ENCODE results near the gene FBXO36.
"Not testable (repeated sequence)": the region's sequence is repeated elsewhere in the genome, so short reads cannot be mapped to it uniquely, and the experiment has no call there.

The FBXO36 gene, protein sequence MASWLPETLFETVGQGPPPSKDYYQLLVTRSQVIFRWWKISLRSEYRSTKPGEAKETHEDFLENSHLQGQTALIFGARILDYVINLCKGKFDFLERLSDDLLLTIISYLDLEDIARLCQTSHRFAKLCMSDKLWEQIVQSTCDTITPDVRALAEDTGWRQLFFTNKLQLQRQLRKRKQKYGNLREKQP

DNA sequence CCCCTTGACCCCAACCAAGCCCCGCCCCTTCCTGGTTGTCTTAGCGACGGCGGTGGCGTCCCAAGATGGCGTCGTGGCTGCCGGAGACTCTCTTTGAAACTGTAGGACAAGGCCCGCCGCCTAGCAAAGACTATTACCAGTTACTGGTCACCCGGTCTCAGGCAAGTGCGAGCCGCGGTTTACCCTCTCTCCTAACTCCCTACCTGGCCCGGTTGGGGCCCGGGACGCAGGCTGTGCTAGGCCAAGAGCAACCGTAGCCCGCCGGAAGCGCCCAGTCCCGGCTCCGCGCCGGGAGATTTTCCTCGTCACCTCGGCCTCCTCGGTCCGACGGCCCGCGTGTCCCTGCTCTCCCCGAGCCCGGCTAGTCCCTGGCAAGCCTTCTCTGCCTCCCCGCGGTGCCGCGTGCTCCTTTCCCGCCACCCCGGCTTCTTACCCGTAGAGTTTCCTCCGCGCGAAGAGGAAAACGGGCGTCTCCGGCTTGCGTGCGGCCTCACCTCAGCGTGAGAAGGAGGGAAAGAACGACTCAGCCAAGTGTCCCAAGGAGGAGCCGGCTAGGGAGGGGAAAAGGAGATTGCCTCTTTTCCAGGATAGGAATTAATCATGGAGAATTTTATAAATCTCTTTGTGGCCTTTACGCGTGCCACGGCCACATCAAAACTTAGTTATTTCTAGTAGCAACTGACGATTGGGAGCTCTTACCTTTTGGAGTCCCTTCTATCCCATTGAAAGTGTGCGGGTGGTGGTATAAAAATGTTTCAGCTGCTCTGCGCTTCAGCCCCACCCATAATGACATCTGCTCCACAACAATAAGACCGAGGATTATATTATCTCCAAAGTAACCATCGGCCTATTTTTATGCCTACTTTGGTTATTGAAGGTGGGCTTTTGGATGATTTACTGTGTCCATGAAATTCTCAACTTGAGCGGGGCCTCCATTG is at the start of gene FBXO36:
FBXO36 (plus strand) TSS at position 55 of the 938 bp plus-strand sequence; CDS start at position 66, 11 bp downstream.
- DNase-seq: no peak

DNA sequence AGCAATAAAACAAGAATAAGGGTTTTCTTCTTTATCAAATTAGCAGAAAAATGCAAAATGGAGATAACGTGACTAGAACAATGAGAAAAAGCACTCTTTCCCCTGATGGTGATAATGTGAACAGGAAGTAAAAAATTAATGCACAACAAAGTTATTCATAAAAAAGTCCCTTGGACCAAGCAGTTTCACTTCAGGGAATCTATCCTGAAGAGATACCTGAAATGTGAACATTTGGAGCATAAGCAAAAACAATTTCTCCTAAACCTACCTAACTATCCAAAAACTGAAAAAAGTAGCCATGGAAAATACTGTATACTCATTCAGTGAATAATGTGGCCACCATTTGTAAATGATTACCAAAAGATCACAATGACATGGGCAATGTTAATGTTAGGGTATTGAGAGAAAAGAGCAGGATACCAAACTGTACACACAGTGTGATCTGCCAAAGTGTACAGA is 49.2 kb upstream of the FBXO36 start:
- DNase-seq: no peak

DNA sequence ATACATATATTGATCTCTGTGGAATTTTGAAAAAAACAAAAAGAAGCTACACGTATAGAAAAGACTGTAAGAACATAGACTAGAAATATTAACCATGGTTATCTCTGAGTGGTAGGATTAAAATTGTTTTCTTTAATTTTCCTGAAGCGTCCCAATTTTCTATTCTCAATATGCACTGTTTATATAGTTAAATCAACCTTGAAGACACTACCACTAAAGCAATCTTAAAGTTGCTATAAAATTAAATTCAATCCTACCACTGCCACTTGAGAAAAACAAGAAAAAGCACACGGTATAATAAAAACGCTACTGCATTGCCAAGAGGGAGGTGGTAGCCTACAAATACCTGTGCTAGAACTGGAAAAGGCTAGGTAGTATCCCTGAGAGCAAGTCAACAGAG is 47.7 kb upstream of the FBXO36 start:
- no peak for DNase-seq

DNA sequence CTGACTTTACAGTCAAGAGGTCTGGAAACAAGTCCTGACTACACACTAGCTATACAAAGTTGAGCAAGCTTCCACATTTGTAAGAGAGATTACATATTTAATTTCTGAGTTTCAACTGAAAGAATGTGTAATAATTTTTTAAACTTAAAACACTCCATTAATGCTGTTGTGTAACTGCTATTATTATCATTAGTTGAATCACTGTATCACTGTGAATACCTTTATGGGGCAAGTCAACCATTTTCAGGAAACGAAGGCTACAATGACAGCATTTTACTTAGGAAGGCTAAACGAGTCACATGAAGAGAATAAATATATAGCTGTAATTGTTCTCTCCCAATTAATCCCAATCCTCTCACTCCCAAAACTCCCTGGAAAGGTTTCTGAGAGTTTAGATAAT is 46.8 kb upstream of the FBXO36 start:
- DNase-seq: no peak

DNA sequence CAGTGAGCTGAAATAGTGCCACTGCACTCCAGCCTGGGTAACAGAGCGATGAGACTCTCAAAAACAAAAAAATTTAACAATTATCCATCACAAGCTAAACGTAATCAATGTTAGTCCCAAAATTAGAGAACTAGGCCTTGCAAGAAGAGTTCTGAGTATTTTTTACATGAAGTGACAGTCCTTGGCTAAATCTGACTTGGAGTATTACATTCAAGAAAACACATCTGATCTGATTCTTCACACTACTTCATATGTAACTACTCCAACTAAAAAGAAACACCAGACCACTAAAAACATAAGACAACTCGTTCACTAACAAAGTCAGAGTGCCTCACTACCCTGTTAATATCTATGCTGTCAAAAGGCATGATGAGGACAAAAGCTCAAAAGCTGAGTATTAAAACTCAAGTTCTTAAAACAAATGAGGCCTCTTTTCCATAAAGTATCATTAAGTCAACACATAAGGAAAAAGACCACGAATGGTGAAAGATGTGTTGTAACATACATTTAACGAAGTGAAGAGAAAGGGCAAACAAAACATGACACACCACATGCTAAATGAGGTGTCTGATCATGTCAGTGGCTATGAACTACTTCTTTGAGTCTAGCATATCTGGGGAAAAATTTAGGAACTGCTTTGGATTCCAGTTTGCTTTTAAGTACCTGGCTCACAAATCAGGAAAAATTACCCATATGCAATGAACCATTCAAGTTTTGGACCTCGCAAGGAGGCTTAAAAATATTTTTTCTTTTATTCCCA is 42.9 kb upstream of the FBXO36 start:
- DNase-seq: no peak

DNA sequence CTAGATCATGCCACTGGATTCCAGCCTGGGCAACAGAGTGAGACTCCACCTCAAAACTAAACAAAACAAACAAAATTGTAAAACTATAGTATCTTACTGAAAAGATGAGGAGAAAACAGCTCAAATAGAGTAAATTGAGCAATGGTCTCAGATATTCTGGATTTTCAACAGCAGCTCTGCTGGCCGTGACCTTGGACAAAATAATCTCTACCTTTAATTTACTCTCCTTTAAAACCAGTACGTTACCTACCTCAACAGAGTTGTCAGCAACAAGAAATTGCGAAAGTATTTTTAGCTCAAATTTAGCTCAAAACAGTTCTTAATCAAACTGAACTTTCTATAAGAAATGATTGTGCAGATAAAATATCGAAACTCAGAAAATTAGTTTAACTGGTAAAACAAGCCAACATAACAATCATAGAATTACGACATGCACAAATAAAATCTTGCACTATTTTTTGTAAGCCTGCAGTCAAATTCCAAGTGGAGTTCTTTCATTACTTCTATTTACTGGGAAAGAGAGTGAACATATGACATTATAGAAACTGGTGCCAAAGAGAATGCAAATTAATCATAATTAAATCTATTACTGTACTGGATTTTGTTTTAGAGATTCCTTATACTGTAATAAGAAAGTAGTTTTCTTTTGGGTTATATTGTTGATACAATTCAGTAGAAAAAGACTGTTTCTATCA is 41.3 kb upstream of the FBXO36 start:
- no peak for DNase-seq

DNA sequence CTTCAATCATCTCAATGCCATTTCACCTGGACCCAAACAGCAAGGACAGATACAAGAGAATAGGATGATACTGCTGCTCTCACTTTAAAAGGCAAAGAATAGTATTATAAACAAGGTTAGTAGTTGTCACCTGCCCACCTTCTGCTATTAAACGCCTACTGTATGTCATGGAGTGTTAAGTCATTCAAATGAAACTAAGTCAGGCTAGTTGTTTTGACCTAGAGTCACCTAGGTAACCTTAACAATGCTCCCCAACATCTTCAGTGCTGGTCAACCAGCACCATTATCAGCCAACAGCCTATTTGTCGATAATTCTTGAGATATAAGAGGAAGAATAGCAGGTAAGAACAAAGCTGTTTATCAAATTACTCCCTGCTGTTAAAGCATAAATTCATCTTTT is 39.7 kb upstream of the FBXO36 start:
- DNase-seq: no peak

DNA sequence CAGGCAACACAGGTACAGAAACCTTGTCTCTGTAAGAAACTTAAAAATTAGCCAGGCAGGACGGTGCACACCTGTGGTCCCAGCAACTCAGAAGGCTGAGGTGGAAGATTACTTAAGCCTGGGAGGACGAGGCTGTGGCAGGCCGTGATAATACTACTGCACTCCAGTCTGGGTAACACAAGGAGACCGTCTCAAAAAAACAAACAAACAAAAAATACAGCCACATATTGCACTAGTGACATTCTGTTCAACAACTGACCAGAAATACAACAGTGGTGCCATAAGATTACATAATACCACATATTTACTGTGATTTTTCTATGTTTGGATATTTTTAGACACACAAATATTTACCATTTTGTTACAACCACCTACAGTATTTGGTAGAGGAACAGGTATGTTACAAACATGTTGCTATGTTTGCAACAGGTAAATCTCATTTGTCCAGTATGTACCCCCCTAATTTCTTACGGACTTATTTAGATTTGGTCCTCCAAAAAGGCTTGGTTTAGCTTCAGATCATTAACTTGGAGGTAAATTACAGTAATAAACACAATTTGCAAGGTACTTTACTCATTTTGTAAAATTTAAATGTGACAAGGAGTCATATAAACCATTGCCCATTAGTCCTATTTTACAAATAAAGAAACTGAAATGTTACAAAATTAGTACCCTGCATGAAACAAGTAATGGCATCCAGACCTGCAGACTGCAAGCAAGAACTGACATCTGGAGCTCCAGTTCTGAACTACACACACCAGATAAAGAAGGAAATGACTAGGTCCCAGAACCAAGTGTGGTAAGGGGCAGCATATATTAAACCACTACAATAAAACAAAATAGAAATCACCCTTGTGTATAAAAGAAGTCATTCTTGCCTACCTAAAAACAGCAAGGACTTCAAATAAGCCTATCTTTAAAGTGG is 37.3 kb upstream of the FBXO36 start:
- DNase-seq: no peak

DNA sequence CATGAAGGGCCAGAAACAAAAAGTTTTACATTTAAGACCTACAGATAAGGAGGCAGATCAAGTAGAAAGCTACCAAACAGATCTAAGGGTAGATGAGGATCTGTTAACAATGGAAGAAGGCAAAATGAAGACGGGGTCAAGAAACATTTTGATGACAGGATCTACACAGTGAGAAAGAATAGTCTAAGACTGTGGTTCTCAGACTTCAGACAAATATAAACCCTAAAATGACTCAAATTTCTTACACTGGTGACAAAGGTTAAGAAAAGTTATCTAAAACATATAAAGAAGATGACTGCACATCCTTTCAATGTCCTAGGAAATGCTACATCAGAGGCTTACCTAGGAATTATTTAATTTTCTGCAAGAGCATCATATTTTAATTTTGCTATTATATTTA is 34.9 kb upstream of the FBXO36 start:
- DNase-seq: no peak

DNA sequence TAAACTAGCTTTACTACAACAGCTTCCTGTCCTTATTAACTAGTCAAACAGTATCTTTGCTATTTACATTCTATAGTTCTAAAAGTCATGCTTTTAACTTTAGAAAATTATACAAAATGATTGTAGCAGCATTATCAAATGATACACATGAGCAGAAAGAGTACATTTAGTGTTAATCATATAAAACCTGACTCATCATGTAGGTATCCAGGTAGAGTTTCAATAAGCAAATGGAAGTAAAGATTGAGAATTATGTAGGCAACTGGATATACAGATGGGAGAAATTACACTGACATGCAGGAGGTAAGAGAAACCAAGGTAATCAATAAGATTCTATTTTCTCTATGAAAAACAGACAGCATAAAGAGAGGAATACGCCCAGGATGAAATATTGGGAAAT is 34.3 kb upstream of the FBXO36 start:
- DNase-seq: no peak

DNA sequence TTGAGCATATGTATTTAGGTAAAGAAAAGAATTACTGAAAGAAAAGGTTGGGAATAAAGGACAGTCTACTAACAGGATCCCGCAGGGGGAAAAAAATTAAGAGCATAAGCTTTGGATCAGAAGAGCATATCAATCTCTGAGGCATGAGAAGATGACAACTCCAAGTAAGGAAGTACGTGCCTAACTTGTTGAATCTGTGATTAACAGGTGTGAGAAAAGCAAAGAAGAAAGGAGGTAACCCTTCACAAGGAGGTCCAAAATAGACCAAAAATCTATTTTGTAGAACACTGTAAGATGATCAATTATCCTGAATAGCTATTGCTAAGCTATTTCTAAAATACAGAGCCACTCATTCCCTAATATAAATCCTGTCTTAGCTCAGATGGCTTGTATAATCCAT is 33.3 kb upstream of the FBXO36 start:
- DNase-seq: no peak

DNA sequence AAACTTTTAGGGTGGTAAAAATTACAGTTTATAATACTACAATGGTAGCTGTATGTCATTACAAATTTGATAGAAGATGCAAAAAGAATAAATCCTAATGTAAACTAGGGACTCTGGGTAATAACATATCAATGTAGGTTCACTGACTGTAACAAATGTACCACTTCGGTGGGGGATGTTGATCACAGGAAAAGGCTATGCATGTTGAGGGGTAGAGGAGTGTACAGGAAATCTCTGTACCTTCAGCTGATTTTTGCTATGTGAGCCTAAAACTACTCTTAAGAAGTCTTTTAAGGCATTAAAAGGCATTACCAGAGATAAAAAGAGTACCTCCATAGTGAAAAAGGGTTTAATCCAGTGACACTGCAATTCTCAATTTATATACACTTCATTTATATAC is 25.4 kb upstream of the FBXO36 start:
- no peak for DNase-seq

DNA sequence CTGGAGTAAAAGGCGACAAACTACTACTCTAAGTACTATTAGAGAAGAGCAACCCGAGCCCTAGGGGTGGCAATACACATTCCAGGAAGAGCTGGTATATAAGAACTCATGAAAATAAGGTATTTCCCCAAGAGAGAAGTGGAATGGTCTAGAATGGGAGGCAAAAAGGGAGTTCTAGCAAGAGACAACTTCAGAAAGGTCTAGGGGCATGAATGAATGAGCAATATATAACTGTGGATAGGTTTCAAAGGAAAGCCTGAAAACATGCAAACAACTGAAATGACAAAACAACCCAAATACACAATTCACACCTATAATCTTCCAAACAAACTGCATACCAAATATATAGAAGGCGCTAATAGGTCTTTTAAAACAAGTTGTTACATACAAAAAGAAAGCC is 22.7 kb upstream of the FBXO36 start:
- no peak for DNase-seq

DNA sequence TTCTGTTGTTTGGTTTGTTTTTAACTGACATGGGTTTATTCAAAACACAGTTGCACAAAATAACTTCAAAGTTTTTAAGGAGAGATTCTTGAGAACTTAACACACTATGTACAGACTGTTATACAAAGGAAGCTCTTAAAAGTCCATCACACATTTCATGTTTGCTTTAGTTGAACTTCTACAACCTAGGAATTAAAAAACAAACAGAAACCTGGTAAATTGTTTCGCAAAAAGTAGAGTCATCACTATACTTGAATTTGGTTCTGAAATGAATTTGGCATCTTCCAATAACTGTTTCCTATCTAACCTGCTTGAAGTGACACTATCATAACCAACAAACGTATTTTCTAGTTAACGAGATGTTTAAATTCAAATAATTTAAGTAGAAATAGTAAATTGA is 22.3 kb upstream of the FBXO36 start:
- DNase-seq: no peak

DNA sequence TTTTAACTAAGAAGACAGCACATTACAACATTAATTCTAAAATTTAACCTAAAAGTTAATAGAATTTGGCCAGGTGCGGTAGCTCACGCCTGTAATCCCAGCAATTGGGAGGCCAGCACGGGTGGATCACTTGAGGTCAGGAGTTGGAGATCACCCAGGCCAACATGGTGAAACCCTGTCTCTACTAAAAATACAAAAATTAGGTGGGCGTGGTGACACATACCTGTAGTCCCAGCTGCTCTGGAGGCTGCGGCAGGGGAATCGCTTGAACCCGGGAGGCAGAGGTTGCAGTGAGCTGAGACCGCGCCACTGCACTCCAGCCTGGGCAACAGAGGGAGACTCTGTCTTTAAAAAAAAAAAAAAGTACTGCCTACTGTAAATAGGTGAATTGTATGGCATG is 21.8 kb upstream of the FBXO36 start:
- DNase-seq: not testable (repeated sequence)

DNA sequence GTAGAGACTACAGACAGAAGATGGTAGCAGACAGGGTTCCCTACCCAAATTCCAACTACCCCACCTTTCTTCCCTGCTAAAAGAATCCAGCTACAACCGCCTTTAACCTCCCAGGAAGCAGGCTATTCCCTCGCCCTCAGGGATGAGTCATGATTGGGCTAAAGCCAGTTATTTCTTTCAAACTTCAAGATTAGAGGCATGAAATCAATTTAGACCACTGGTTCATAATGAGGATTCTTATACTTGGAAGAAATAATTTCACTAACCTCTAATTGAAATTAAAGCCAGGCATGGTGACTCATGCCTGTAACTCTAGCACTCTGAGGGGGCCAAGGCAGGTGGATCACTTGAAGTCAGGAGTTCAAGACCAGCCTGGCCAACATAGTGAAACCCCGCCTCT is 20.5 kb upstream of the FBXO36 start:
- no peak for DNase-seq

DNA sequence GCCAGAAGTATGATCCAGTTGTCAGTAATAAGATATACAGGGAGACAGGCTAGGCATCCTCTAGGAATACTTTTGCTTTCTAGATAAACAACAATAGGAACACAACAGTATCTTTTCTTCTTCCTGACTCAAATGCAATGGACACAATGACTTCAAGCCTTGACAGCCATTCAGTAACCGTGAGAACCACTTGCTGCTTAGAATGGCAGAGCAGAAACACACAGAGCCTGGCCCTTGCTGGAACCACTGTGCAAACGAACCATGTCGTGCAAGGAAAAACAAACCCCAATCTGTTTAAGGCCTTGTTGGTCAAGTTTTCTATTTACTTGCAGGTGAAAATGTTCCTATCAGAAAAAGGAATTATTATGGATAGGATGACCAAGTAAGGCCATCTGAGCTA is 19.3 kb upstream of the FBXO36 start:
- DNase-seq: no peak

DNA sequence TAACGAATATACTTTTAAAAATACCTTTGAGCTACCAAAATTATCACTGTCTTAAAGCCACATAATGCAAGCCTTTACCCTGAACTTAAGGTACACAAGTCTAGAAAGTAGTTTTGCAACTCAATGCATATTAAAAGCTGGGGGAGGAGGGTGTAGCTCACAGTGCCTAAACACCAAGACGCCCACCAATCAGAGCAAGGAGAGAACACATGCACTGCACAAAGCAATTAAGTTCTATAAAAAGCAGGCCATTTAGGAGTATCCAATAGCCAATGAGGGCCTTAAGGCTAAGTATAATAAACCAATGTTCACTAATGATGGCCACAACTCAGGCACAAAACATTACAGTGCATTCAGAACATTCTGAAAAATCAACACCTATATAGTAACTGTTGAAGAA is 16.7 kb upstream of the FBXO36 start:
- DNase-seq: no peak

DNA sequence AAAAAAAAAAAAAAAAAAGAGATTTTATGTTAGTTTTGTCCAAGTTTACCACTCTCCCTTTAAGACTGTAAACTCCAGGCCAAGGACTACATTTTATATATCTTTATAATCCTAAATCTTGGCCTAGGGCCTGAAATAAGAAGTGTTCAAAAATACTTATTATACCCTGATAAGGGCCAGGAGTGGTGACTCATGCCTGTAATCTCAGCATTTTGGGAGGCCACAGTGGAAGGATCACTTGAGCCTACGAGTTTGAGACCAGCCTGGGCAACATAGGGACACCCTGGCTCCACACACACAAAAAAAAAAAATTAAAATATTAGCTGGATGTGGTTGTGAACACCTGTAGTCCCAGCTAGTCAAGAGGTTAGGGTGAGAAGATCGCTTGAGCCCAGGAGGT is 13.2 kb upstream of the FBXO36 start:
- no peak for DNase-seq

DNA sequence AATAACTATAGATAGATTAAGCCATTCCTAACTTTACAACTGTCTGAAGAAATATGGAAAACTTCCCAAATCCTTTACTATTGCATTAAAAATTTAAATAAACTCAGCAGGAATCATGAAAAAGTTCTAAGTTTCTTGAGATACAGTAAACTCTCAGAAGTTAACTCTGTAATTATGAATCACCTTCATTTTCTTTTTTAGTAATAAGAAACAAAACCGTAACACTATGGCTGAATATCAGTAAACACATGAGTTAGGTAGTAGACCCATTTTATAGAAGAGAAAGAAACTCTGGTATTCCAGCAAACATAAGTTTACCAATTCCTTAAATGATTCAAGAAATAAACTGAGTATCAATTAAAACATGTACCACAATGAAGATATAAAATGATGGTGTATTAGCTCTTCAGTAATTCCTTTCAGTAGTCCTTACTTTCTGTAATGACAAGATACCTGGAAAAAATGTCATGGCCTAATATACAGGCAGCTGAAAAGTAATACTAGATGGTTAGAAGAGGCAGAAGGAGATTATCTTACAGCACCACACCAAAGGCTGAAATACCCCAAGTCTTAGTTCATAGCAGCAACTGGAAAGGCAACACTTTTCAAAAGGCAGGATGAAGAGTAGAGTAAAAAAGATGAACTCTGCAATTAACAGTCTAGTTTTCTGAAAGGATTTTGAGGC is 12.0 kb upstream of the FBXO36 start:
- DNase-seq: no peak

DNA sequence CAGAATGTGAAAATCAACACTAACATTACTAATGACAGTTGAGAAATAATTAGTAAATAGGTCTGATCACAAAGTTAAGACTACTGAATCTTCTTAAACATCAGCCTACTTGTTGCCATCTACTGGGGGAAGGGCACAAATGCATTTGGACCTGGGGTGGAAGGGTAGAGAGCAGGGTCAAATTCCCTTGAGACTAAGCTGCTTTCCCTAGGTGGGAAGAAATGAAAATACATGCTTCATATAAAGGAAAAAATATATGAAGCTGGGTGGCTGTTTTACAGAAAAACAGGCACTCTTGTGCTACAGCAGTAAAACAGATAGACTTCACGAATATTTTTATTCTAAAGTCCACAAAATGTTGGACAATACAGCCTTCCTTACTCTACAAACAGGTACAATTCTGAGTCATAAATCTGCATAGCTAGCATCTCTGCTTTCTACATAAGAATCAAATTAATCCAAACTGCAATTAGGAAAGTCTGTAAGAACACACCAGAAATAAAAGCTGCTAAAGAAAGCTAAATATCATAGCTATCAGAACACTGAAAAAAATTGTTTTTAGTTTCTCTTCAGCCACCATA is 11.4 kb upstream of the FBXO36 start:
- no peak for DNase-seq
